HG03064 (cell line): ENCODE results near the gene UBE3A.
A peak's percentile ranks its signal among the peaks of the same experiment; 100 is the strongest.
"Not testable (repeated sequence)": the region's sequence is repeated elsewhere in the genome, so short reads cannot be mapped to it uniquely, and the experiment has no call there.

Experiments used
- ATAC-seq: cut with Tn5 transposase; IDR thresholded peaks from one replicate; pipeline ENCODE4 v1.9.1; 2021; ENCODE audit warnings: low read depth; ENCODE audit not compliant: unreplicated experiment

UBE3A gene

GRCh38 chr15:25438601-25439368 lies at the start of gene UBE3A:
Gene UBE3A (minus strand): TSS chr15:25439024. CDS start chr15:25409107, 29,917 bp downstream.
- peak; percentile 79 for ATAC-seq

- no peak for ATAC-seq
These were observed 48.5 kb upstream of the UBE3A start for GRCh38 chr15:25487226-25487884.

- ATAC-seq: no peak
These were observed 47.2 kb upstream of the UBE3A start for GRCh38 chr15:25486051-25486450.

- ATAC-seq: no peak
These were observed 42.5 kb upstream of the UBE3A start for GRCh38 chr15:25481208-25481859.

- no peak for ATAC-seq
These were observed 39.5 kb upstream of the UBE3A start for GRCh38 chr15:25478313-25478712.

GRCh38 chr15:25477816-25478215 lies 39.0 kb upstream of the UBE3A start:
- no peak for ATAC-seq

- ATAC-seq: no peak
These were observed 35.4 kb upstream of the UBE3A start for GRCh38 chr15:25474251-25474650.

- ATAC-seq: no peak
These were observed 31.4 kb upstream of the UBE3A start for GRCh38 chr15:25470230-25470629.

GRCh38 chr15:25469377-25469776 lies 30.6 kb upstream of the UBE3A start:
- ATAC-seq: no peak

GRCh38 chr15:25468611-25469010 lies 29.8 kb upstream of the UBE3A start:
- ATAC-seq: no peak

- no peak for ATAC-seq
These were observed 27.0 kb upstream of the UBE3A start for GRCh38 chr15:25465835-25466234.

GRCh38 chr15:25464784-25465183 lies 26.0 kb upstream of the UBE3A start:
- ATAC-seq: no peak

GRCh38 chr15:25464383-25464782 lies 25.6 kb upstream of the UBE3A start:
- no peak for ATAC-seq

GRCh38 chr15:25456196-25456595 lies 17.4 kb upstream of the UBE3A start:
- ATAC-seq: no peak

GRCh38 chr15:25455226-25455625 lies 16.4 kb upstream of the UBE3A start:
- no peak for ATAC-seq

- ATAC-seq: no peak
These were observed 15.9 kb upstream of the UBE3A start for GRCh38 chr15:25454771-25455170.

- ATAC-seq: not testable (repeated sequence)
These were observed 14.4 kb upstream of the UBE3A start for GRCh38 chr15:25453246-25453645.

GRCh38 chr15:25451501-25451900 lies 12.7 kb upstream of the UBE3A start:
- no peak for ATAC-seq

GRCh38 chr15:25450163-25450562 lies 11.3 kb upstream of the UBE3A start:
- ATAC-seq: no peak

GRCh38 chr15:25446076-25446475 lies 7.3 kb upstream of the UBE3A start:
- no peak for ATAC-seq

GRCh38 chr15:25445412-25445811 lies 6.6 kb upstream of the UBE3A start:
- no peak for ATAC-seq

- no peak for ATAC-seq
These were observed 2.3 kb upstream of the UBE3A start for GRCh38 chr15:25441111-25441510.
